Fibroblast of skin of abdomen (primary cell): ENCODE data around the gene KCNA5.

Experiments used
- DNase-seq: peaks from one replicate; pipeline ENCODE4 v3.0.0-alpha.2; 2013

KCNA5 gene

DNA sequence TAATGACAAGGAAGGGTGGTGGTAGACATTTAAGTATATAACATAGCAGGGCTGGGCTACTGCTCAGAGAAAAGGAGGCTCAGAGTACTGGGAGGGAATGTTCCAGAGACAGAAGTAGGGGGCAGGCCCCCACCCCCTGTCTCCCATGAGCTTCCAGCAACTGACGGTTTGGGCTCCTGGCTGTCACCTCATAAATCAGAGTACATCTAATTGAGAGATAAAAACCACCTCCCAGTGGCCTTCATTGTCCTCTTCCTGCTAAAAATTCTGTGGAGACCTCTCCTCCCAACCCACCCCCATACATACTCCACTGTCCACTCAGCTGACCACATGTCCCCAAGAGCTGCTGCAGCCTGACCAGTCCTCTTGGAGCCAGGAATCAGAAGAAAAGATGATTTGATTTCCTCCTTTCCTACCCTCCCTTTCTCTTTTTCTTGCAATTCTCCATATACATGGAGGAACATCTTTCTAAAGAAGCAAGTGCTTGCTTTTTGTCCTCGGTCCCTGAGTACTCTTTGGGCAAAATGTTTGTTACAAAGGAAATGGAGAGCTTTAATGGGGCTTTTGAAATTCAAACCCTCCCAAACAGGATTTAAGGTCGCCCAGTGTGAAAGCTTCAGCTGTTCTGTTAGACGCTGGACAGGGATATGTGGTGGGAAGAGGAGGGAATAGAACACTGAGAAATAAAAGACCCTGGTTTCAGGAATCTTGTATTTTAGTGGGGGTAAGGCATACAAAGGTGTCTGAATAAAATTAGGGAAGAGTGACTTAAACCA lies 16.4 kb upstream of the KCNA5 start:
- no peak for DNase-seq

DNA sequence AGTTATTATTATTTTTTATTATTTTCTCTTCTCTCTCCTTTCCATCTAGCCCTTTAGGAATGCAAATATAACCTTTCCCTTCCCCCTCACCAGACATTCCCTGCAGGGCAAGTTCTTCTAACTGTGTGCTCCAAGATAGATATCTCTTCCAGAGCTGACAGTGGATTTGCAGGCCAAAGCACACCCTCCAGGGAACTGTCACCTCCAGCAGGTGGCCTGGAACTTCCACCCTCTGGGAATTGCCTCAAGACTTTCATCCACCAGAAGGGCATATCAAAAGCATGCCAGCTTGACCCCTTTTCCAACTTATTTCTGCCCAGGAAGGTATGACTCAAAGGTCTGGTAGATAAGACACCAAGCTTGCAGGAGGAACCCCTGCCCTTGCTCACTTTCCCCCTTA lies 13.6 kb upstream of the KCNA5 start:
- no peak for DNase-seq

DNA sequence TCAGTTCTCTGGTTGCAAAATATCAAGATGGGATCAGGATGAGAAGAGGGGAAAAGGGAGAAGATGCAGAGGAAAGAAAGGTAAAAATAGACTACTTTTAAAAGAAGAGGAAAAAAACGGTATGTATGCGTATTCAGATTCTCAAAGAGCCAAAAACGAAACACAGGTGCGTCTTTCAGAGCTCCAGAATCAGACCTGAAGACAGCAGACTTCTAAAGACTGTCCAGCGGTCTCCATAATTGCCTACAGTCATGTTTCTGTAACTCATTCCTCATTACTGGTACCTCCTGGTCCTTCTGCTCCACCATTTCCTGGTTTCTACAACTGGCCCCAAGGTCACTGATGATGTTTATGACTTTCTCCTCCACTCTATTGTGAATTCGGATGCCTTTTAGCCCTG lies 12.4 kb upstream of the KCNA5 start:
- no peak for DNase-seq

DNA sequence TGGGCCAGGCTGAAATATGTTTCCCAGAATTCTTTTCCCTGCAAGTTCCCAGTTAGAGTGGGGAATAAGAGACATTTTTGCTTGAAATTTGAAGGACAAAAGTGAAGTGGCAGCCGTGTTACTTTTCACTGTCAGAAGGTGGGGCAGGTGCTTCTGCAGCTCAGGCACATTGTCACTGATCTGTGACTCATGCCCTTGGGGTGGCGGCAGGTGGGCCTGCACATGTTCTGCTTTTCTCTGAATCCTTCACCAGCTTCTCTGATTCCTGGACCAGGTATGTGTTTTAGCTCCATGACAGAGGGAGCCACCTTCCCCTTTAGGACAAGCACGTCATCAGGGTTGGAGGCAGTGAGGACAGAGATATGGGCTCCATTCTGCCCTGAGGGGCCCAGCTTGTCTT lies 11.7 kb upstream of the KCNA5 start:
- no peak for DNase-seq

DNA sequence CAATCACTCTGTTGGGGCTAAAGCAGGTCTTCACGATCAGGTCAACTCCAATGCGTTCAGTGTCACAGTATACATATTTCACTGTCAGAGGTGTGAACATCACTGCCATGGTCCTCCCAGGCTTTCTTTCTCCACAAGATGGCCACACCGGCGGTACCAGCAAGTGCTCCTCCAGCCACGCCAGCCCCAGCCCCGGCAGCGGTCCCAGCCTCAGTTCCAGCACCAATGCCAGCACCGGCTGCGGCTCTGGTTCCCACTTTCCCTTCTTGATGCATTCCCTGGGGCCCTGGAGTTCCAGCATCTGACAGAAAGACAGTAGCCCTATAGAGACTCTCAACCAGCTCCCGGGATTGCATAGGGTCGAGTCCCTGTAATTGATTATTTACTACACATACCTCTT lies 10.9 kb upstream of the KCNA5 start:
- no peak for DNase-seq

DNA sequence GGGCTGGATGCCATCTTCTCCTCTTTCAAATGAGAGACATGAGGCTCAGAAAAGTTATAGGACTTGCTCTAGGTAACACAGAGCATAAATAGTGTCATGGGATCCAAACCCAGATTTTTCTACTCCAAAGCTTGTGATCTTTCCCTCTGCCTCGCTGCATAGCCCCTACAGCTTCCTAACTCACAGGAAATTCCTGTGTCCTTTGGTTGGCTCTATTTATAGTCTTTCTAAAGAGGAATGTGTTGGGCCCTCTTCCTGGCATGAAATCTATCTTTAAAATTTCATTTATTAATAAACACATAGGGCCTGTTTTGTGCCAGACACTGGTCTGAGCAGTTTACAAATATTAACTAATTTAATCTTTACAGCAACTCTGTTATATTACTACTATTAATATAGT lies 9.8 kb upstream of the KCNA5 start:
- peak; percentile 31 for DNase-seq

DNA sequence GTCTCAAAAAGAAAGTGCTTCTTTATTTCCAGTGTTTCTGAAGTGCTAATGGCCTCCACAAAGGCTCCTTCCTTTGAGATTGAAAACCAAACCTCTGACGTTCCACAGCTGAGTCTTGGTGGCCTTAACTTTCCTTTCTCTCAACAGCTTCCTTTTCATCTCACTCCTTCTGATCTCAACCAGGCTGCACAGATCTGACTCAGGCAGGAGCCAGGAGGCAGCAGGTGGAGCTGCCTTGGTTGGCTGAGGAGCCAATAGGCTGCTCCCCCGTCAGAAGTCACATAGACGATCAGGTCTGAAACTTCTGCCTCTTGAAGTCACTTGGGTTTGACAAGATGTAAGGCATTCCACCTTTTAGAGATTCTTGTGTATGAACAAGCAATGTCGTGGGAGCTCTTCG lies 9.1 kb upstream of the KCNA5 start:
- DNase-seq = no peak

DNA sequence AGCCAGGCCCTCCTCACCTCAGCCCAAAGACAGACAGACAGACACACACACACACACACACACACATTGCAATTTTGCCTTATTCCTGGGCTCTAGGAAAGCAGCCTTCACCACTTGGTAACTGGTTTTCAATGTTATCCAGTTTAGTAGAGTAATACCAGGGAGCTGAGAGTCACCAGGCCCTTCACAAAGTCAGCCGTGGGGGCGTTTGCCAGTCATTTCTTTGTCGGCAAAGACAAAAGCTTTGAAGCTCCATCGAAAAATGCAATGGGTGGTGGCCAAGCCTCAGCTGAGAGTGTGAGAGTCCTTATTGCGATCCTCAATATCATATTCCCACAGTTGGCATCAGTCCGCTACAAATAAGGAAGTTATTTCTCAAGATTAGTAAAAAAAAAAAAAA lies 8.1 kb upstream of the KCNA5 start:
- no peak for DNase-seq

DNA sequence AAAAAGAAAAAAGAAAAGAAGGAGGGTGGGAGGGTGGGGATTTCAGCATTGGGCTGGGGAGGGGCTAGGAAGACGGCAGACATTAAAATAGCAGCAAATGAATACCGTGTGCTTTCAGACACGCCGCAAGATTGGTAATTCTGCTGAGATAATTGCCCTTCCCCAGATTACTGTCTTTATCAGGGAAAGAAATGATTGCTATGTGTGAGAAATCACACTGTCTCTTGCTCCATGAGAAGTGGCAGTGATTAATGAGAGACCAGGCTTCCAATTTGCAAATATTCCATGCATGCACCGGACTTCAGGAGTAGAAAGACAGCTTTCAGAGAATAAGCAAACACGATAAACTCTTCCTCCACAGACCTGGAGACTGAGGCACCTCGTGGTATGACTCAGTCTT lies 7.6 kb upstream of the KCNA5 start:
- DNase-seq = no peak

DNA sequence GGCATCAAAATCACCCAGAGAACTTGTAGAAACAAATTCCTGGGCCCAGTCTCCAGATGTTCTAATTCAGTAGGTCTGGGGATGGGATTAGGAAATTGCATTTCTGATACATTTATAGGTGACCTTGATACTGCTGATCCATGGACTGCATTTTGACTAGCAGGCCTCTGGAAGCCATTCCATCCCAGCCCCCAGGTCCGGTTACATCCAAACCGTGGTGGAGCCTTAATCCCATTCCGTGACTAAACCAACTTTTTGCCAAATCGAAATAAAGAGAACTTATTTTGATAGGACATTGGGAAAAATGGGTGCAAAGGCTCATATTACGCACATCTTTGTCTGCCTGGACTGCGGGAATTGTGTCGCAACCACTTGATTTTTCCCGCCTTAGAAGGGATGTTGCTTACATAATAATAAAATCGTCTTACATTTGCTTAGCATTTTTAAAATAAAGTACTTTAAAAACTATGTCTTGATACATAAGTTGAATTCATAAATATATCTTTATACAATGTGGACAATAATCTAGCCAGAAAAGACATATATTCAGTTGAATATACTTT lies 5.8 kb upstream of the KCNA5 start:
- DNase-seq = no peak

DNA sequence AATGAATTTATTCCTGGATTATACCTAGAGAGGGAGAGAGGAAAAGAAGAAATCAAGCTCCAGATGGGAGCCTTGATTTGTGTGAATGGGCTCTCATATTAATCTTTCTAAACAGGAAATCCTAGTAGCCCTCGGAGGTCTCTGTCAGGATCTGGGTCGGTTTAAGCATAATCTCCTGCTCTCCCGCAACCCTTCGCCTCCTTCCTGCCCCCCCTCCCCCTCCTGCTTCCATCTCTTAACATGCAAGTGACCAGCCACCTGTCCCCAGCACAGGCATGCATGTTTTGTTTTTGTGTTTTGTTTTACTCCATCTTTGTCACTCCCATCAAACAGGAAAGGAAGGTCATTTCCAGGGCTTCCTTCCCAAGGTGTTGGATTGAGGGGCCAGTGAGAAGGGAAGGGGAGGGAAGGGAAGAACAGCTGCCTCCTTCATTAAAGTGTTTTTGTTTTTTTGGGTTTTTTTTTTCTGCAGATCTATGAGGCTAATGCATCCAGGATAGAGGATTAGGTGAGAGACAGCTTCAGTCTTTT lies 4.8 kb upstream of the KCNA5 start:
- no peak for DNase-seq

DNA sequence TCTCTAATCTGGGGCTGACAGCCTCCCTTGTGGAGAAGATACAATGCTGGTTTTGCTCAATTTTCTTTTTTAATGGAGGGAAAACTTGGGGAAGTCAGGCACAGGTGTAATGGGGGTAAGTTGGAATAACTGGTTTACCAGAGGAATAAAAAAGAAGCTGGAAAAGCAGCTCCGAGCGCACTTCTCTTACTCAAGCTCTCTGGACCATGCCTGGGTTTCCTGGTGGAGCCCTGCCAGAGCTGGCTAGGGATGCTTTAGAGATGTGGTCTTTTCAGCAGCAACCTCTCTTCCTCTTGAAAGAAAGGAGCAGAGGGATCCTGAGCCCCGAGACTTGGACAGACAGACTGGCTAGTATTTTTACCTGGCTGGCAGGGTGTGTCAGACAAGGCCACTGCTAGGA lies 3.9 kb upstream of the KCNA5 start:
- DNase-seq = no peak

DNA sequence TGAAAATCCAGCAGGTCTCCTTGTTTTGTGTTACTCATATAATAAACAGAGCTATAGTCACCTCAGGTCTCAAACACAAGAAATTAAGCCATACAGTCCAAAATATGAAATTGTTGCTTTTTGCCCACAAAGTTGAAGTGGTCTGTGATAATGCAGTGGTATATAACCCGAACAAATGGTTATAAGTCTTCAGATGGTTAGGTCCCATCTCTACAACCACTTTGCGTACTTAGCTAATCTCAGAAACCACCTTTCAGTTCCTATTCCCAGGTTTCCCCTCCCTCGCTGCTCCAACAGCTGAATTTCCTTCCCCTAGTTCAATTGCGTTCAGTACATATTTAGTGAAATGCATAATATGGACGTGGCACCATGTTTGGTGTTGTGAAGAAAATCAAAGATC lies 3.3 kb upstream of the KCNA5 start:
- no peak for DNase-seq

DNA sequence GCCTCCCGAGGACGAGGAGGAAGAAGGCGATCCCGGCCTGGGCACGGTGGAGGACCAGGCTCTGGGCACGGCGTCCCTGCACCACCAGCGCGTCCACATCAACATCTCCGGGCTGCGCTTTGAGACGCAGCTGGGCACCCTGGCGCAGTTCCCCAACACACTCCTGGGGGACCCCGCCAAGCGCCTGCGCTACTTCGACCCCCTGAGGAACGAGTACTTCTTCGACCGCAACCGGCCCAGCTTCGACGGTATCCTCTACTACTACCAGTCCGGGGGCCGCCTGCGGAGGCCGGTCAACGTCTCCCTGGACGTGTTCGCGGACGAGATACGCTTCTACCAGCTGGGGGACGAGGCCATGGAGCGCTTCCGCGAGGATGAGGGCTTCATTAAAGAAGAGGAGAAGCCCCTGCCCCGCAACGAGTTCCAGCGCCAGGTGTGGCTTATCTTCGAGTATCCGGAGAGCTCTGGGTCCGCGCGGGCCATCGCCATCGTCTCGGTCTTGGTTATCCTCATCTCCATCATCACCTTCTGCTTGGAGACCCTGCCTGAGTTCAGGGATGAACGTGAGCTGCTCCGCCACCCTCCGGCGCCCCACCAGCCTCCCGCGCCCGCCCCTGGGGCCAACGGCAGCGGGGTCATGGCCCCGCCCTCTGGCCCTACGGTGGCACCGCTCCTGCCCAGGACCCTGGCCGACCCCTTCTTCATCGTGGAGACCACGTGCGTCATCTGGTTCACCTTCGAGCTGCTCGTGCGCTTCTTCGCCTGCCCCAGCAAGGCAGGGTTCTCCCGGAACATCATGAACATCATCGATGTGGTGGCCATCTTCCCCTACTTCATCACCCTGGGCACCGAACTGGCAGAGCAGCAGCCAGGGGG lies 979 bp downstream of the KCNA5 start:
- DNase-seq = no peak

DNA sequence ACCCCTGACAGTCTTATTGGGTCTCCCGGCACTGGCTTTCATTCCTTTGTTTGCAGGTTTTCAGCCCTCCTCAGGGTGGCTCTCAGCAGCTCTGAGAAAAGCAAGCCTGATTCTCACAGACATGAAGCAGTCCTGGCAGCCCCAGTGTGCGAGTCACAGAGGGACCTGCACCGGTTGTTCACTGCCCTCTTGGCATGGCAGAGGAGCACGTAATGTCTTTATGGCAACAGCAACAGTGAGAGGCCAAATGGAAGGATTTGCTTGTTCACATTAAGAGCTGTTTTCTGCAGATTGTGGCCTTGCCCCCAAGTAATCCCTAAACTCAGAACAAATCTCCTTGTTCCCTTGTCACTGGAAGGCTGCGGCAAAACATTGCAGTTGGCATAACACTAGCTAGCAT lies 3.4 kb downstream of the KCNA5 start:
- DNase-seq = no peak

DNA sequence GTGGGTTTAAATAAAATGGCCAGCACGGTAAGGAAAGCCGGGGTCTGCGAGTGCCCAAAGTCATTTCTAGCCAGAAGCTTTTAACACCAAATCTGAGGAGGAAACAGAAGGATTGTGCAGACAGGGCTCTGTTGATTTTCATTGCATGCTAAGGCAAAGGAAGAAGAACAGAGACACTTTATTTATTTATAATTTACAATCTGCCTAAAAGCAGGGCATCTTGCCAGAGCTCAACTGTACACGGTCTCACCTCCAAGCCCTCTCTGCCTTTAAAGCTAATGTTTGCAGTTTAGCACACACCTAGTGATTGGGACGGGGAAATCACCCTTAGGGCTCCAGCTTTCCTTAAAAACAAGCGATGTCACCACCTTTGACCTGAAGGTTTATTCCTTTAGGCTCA lies 4.0 kb downstream of the KCNA5 start:
- DNase-seq = no peak

DNA sequence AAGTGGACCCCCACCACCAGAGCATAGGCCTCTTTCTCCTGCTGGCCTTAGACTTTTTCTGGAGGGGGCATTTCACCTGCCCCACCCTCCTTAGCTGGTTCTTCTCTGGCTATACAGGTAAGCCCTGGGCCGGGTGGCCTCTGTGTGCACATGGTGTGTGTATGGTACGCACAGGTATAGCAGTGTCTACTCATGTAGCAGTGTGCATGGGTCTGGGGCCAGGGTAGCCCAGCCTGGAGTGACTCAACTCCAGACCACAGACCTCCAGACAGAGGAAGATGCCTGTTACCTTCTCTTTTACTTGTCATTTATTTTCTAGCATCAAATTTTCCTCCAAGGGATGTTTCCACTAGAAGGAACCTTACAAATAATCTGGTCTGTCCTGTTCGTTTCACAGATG lies 6.9 kb downstream of the KCNA5 start:
- DNase-seq = no peak

DNA sequence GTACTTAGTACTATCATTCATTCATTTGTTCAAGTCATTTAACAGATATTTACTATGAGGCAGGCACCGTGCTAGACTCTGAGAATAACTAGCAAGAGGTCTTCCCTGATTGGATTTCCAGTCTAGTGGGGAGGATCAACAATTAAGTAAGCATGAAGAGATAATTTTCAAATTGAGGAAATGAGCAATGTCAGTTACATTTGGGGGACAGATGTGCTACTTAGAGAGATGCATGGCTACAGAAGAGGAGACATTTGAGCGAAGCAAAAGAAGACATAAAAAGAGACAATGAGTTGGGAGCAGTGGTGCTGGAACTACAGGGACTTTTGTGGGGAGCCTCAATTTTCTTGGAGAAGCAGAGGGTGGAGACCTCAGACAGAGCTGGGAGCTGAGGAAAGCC lies 7.7 kb downstream of the KCNA5 start:
- DNase-seq = no peak

DNA sequence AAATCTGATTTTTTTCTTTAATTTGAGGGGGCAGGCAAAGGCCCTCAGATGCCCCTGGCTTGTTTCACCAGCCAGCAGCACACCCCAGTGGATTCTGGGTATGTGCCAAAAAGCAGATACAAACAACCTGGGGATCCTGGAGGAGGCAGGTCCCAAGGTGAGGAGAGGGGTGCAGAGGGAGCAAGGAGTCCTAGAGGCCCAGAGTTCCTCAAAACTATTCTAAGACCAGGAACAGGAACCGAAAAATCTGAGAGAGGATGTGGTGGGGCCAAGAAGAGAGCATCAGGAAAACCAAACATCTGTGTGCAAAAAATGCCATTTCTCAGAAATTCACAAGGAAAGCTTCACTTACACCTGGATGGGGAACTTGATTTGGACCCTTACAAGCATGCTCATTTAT lies 8.2 kb downstream of the KCNA5 start:
- no peak for DNase-seq

DNA sequence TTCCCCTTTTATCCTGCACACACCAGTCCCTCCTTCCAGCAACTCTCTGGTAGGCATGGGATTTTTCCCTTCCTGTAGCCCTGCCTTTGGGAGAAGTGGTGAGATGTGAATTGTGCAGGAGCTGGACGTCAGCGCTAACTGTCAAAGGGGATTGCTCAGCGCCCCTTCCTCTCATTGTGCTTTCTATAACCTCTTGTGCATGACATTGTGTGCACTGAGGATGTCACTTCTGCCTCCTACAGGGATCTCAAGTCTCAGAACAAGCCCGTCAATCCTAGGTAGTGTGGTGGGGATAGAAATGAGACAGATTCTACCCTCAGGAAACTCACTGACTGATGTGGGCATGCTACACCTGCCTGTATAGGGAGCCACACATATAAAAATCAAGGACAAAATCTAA lies 8.7 kb downstream of the KCNA5 start:
- DNase-seq = no peak

DNA sequence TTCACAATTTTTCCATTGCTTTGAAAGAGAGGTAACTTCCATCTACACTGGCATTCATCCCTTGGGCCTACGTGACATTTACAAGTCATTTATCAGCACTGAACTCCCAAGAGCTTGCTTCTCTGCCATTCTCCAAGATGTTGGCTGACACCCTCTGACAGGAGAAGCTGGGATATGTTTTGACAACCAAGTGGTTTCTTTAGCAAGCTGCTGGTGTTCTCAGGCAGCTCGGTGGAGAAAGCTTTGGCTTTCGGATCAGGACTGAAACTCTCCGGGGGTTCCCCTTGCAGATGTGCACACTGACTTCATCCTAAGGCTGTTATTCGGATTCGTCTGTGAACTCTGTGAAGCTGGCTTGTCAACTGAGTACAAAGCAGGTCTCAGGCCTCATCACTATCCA lies 15.7 kb downstream of the KCNA5 start:
- DNase-seq = no peak

DNA sequence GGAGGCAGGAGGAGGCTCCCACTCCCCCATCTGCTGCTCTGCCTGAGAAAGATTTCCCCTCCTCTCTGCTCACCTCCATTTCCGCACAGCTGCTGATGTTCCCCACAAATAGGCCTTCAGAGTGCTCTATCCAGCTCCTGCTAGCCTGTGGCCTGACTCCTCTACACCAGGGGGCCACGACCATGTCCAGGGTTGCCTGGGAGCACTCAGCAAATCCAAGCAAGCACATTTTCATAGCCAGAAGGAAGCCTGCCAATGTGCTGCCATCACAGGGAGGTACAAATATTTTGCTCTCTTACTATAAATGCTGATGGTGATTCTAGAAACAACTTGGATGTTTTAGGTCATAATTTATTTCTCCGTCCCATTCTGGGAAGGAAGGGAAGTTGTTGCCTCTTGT lies 17.3 kb downstream of the KCNA5 start:
- no peak for DNase-seq

DNA sequence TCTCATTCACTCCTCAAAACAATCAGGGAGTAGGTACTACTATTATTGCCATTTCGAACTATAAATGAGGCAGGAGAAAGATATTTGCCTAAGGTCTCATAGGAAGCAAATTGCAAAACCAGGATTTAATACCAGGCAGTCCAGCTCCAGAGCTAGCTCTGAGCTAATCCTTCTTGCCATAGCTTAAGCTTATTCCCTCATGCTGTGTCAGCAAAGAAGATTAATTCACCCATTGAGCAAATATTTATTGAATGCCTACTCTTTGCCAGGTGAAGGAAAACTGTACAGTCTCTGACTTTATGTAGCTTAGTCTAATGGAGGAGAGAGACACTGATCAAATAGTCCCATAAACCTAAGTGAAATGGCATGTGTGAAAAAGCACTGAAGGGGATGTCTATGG lies 19.5 kb downstream of the KCNA5 start:
- no peak for DNase-seq
